GM21529 (cell line): ENCODE results near the gene LMNTD2.
"Not testable (repeated sequence)": the region's sequence is repeated elsewhere in the genome, so short reads cannot be mapped to it uniquely, and the experiment has no call there.

ENCODE experiments used
- ATAC-seq: cut with Tn5 transposase; IDR thresholded peaks from one replicate; pipeline ENCODE4 v1.9.1; 2021; ENCODE audit not compliant: unreplicated experiment

Gene LMNTD2

DNA sequence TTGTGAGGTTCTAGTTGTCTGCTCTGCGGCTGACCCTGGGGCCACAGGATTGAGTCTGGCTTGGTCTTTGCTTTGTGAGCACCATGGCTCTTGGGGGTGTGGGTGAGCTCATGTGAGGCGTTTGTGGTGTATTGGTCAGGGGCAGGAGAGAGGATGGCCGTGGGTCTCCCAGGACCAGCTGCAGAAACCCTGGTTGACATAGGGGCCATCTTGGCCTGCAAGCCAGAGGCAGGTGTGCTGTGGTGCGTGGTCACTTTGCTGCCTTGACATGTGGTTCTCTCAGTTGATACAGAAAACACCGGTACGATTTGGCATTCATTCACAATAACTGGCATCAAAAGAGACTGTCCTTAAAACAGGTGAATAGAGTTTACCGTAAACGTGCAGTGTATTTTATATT, 27.0 kb upstream of the LMNTD2 start:
- no peak for ATAC-seq

DNA sequence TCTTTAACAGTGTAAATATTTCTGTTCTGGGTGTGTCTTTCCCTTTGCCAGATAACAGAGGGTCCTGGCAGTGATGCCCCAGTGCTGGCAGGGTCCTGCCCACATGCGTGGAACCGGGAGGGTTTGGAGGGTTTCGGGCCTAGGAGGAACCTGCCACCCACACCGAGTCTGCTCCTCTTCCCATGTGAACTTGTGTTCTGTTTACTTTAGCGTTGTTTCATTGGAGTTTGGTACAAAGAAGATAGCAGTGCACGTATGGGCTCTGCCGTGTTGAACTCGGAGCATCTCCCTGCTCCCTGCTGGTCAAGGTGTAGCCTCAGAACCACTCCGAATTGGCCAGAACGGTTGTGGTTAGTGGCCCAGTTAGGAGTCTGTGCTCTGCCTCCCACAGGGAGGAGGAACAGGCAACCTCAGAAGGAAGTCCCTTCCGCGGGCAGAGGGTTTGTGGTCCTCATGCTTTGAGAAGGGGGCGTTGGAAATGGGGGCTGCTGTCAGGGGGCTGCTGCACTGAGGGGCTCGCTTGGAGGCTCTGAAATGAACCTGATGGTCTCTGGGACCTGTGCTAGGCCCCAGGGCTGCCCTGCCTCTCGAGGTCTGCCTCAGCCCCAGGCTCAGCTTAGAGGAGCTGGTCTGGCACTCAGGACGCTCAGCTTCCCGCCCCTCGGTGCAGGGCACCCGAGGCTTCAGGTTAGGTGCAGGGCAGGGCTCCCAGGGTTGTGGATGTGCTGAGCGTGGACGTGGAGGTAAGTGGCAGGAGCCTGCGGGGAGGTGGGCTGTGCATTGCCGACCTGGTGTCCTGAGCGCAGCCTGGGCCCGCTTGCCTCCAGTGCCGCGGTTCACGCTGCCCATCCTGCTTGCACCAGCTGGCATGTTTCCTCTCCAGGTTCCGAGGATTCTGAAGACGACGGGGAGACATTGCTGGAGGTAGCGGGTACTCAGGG, 26.1 kb upstream of the LMNTD2 start:
- ATAC-seq, result no peak

DNA sequence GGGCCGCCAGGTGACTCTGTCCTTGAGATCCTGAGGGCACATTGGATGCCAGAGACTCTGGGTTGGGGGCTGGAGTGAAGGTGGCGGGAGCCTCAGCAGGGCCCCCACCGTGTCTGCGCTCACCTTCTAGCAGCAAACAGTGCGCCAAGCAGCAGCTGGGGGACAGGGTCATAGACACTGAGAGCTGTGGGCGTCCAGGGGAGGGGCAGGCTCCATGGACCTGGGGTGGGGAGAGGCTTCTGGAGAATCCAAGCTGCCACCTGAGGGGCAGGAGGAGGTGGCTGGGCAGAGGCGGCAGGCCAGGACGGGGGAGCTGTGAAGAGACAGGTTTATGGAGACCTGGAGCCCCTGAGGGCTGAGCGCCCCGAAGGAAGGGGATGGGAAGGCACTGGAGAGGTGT, 23.7 kb upstream of the LMNTD2 start:
- no peak for ATAC-seq

DNA sequence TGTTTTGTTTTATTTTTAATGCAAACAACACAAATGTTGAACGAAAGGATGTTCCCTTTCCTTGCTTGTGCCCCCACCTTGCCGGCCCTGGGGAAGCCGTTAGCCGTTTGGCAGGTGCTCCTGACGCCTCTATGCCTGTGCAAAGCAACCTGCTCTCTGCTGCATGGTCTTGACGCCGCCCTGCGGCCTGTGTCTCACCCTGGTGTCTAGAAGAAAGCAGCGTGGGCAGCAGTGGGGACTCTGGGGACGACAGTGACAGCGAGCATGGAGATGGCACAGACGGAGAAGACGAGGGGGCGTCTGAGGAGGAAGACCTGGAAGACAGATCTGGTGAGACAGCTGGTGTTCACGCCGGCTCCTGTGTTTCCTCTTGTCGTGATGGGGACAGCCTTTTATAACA, 21.2 kb upstream of the LMNTD2 start:
- ATAC-seq, result no peak

DNA sequence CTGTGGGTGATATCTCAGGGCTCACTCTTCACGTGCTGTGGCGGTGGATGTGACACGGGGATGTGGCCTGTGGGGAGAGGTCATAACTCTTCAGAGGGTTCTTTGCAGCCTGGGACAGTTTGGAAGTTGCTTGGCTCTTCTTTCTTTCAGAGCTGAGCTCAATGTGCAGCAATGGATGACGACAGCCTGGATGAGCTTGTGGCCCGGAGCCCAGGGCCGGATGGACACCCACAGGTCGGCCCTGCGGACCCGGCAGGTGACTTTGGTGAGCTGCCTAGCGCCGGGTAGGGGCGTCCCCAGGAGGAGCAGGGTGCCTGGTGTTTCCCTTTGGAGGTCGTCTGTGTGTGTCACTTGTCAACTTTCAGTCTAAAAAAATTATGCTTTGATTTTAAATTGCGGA, 20.8 kb upstream of the LMNTD2 start:
- ATAC-seq, result no peak

DNA sequence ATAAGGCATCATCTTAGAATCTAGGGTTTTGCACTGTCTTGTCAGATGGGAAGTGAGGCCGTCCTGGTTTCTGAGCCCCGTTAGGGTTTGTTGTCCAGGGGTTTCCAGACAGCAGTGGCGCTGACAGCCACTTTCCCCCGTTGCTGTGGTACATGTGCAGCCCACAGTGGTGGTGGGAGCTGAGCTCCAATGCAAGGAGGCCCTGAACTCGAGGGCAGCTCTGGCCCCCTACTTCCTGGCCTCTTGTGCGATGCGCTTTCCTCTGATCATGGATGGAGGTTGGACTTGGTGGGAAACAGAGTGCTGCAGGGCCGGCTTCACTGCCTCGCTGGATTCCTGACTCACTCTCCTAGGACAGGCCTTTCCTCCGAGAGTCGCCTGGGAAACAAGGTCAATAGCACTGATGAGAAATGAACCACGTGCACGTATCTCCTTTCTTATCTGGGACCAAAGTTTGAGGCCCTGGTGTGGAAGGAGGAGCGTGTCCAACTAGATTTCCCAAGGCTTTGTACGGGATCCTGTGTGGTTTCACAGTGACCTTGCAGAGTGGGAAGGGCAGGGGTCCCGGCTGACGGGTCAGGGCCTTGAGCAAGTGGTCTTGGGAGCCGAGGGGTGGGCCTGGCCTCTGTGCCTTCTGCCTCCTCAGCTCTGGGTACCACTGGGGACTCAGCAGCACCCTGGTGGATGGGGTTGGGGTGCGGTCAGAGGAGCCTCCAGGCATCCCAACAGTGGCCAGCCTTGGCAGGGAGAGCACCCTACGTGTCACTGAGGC, 19.5 kb upstream of the LMNTD2 start:
- ATAC-seq, result no peak

DNA sequence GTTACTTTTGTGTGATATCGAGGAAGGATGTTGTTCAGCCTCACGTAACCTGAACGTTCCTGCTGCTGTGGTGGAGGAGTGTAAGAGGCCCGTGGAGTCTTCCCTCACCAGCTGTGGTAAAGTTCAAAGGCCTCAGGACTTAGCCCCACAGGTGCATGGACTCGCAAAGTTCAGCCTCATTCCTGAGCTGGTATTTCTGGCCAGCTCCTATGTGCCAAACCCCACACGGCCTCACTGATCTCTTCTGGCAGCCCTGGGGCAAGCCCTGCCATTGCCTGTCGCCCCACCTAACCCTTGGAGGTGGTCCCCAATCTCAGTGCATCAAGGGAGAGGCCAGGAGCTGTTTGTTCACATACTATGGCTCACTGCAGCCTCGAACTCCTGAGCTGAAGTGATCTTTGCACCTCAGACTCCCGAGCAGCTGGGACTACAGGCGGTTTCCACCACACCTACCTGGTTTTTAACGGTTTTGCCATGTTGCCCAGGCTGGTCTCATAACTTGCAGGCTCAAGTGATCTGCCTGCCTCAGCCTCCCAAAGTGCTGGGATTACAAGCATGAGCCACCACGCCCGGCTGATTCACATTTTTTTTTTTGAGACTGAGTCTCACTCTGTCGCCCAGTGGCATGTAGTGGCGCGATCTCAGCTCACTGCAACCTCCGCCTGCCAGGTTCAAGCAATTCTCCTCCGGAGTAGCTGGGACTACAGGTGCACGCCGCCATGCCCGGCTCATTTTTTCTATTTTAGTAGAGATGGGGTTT, 17.9 kb upstream of the LMNTD2 start:
- ATAC-seq, result no peak

DNA sequence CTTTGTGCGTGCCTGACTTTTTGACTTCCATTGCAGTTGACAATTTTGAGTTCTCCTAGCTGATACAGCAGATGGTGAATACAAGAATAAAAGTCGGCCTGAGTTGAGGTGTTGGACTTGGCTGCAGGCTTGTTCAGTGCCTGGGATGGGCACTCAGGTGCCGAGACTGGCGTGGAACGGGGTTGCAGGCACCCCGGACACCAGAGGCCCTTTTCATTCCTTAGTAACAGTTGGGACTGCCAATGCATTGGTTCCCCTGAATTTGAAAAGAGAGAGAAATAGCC, 17.0 kb upstream of the LMNTD2 start:
- ATAC-seq, result no peak

DNA sequence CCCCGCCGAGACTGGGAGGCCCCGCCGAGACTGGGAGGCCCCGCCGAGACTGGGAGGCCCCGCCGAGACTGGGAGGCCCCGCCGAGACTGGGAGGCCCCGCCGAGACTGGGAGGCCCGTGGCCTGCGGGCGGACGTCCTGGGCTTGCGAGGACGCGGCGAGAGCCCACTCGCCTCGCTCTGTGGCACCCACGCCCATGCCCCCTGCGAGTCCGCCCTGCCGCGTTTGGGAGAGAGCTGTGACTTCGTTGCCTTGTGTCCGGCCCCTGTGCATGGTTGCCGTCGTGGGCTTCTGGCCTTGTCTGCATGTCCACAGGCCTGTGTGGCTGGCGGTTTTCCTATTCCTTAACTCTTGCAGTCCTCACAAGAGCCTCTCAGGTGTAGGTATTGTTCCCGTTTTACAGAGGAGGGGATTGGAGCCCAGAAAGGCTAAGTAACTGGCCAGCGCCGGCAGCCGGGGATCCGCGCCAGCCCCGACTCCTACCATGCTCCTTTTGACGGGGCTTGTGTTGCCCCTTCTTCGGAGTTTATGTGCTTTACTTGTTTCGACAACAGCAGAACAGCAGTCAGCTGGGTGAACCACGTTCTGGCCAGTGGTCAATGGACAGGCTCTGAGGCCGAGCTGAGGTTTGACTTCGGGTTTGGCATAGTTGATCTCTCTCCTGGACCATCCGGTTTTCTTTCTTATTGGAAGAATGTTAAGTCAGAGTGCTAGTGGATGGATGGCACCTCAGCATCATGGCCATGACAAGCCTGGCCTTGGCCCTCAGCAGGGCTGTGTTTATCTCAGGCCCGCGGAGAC, 16.5 kb upstream of the LMNTD2 start:
- ATAC-seq, result no peak

DNA sequence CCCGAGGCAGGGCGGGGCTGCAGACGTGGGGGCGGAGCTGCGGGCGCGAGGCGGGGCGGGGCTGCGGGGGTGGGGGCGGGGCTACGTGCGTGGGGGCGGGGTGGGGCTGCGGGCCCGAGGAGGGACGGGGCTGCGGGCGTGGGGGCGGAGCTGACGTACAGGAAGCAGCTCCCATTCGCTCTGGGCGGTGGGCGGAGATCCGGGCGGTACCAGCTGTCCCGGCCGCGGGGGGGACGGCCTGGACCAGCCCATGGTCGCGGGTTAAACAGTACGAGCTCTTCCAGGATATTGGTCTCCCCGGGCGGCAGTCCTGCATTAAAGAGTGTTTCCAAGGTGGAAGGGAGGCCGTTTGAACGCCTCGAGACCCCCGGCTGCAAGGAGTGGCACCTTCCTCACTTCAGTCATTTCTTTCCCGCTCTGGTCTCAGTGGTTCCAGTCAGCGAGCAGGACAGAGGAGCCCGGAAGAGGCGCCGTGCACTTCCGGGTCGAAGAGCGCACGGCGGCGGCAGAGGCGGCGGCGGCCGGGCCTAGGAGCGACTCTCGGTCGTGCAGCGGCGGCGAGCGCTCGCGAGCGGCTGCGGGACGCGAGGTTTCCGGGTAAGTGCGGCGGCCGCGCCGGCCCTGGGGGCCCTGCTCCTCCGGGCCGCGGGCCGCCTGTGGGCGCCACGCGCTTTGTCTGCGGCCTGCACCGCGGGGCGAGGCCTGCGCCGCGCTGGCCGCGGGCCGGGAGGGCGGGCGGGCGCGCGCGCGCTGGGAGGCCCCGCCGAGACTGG, 15.6 kb upstream of the LMNTD2 start, which contains the start of gene PHRF1:
Gene PHRF1, plus strand, starts transcription at position 475 of the 773 bp plus-strand sequence. CDS start 5,043 bp downstream, outside the sequence.
- peak; percentile 82 for ATAC-seq

DNA sequence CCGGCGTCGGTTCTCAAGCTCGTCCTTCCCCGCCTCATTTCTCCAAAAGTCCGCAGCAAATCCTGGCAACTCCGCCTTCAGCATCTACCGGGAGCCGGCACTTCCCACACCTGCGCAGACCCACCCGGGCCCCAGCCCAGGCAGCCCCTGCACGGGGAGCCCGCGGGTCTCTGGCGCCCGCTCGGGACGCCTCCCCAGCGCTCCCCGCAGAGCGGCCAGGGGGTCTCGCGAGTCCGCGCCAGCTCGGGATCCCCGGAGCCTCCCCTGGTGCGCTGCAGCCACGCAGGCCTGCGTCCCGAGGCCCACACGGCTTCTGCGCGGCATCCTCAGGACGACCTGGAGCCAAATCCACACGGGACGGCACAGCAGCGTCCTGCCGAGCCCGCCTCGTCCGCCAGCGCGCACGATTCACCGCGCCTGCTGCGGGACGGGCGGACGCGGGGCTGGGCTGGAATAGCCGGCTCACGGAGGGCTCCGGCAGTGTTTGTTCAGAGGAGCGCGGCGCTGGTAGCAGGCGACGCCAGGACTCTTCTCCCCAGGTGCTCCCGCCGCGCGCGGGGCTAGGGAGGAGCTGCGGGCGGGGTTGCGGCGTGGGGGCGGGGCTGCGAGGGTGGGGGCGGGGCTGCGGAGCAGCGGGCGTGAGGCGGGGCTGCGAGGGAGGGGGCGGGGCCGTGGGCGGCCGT, 14.9 kb upstream of the LMNTD2 start:
- ATAC-seq, result peak; percentile 43

DNA sequence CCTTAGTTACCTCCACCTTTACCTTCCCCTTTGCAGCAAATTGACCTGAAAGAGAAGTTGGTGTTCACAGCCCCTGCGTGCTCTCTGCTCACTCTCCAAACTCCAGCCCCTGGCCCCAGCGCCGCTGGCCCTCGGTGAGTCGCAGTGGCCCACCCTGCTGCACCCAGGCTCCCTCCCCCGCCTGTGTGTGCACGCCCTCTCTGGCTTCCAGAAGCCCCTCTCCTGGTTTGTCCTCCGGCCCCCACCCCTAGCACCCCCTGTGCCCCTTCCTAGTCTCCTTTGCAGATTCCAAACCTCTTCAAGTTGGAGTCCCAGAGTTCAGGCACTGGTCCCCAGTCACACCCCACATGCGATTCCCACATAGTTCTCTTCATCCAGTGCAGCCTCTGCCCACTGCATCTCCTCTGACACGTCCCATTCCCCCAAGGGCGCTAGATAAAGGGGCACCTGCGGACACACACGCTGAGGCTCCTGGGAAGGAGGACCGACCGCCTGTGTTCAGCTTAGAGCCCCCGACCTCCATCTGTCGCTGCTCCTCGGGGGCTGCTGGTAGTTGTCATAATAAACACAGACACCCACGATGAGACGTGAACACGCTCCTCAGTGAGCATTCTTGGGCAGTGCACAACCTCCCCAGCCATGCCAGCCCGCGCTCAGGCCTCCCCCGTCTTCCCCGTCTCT, 14.2 kb upstream of the LMNTD2 start:
- peak; percentile 1 for ATAC-seq

DNA sequence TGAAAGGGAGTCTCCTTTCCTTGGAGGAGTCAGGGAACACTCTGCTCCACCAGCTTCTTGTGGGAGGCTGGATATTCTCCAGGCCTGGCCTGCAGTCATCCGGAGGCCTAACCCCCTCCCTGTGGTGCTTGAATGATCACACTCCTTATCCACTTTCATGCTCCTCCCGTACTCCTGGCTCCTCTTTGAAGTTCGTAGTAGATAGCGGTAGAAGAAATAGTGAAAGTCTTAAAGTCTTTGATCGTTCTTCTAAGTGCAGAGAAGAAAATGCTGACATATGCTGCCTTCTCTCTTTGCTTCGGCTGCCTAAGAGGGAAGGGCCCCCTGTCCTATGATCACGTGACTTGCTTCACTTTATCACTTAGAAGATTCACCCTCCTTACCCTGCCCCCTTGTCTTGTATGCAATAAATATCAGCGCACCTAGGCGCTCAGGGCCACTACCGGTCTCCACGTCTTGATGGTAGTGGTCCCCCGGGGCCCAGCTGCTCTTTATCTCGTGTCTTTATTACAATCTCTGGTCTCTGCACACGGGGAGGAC, 13.6 kb upstream of the LMNTD2 start:
- ATAC-seq, result not testable (repeated sequence)

DNA sequence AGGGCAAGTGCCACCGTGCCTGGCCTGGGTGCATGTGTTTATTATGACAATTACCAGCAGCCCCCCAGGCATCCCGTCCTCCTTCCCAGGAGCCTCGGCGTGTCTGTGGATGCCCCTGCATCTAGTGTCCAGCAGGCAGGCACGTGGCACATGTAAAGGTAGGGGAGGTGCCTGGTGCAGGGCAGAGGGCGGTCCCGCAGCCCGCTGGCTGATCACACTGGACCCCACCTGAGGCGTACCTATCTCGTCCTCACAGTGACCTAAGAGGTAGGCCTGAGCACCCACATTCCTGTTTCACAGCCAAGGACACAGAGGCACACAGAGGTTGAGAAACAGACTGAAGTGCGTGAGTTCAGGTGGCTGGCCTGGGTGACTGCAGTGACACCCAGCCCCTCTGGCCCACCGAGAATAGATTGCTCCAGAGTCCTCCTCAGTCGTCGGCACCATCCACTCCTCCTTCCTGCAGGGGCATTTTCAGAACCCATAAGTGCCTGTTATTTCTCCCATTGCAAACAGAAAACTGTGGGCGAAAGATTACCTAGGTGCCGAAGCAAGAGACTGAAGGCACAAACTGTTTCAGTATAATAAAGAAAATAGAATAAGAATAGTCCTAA, 12.7 kb upstream of the LMNTD2 start:
- ATAC-seq, result no peak

DNA sequence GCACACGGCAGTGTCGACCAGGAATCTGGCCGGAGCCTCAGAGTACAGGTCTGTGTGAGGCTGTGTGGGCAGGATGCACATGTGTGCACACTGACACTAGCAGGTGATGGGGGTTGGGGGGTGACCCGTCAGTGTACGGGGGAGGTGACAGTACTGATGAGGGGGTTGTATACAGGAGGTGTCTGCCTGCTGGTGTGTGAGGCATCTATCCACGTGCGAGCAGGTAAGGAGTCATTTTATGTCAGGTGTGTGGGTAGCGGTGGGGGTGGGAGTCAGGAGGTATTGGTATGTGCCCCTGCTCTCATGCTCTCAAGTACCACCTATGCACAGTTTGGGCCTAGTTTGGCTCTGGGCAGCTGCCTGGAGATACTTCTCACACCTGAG, 11.3 kb upstream of the LMNTD2 start:
- ATAC-seq, result no peak

DNA sequence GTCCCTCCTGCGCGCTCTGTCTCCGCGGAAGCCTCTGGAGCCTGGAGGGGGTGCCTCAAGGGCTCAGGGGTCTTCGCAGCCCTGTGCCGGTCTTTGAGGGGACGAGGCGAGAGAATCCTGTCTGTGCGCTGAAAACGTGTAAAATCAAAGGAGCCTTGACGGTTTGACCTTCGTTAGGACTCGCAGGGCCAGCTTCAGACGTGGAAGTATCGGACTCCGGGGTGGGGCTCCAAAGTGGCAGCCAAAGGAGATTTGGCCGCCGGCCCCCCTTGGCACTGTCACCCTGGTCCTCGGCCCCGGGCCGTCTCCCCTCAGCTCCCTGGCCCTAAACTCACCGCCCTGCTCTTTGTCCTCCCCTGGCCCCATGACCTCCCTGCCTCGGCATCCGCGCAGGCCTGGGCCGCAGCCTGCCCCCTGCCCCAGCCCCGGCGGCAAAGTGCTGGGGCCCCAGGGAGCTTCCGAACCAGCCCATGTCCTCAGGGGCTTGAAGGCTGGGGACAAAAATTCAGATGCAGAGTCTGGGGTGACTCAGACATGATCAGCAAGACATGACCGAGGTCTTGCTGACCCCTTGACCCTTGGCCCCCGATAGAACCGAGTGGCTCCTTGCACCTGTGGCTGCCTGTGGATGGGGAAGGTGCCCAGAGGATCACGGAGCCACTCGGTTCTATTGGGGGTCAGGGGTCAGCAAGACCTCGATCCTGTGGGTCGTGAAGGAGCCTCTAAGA, 8.8 kb upstream of the LMNTD2 start:
- ATAC-seq, result no peak
